G401 (cell line): Measurements from ENCODE around the gene MSL3B. TPM values are rescaled to one million over a fixed set of nuclear protein-coding genes. Genes with fewer than 3 reads are reported as not detected.

ENCODE experiments used
- DNase-seq: peaks from one replicate; pipeline ENCODE4 v3.0.0-alpha.2; 2015; ENCODE audit warnings: low spot score
- in situ Hi-C: cut with HindIII; loops from 2 replicates; pipeline ENCODE4 v1.10.0; 2016; ENCODE audit warnings: low sequenced_read_pairs, mixed read lengths
- total RNA-seq: library from RNA; depleted of rRNA; stranded (reverse); fragments of >200 nt; shearing (Covaris generic); gene quantifications from 2 replicates; pipeline ENCODE4 v1.2.3, GENCODE V29; 2014; rRNA removed

MSL3B gene

DNA sequence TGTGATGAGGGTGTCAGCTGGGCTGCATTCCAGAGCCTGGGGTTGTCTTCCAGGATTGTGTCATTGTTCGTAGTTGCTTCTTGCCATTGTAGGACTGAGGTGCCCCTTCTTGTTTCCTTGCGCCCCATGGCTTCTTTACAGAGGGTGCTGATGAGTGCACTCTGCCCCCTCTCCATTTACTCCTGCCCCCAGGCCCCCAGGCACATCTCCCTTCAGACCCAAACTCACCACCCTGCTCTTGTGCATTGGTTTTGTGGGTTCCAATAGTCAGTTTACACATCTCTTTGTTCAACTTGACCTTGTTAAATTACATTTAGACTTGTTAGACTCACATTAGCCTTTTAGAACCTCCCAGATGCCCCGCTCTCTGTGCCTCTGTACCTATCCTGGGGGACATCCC lies 47.0 kb downstream of the MSL3B start:
- in situ Hi-C loops = no loop called here
- DNase-seq = no peak

DNA sequence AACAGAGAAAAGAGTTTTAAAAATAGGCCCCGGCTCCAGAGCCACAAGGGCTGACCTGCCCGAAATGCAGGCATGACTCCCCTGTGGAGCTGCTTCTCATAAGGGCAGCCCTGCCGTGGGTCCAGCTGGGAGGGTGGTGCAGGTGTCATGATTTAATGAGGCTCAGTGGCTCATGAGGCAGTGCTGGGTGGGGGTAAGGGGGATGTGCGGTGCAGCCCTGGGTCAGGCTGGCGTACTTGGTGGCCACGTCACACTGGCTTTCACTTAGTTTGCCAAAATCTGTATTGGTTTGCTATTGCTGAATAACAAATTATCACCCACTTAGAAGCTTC lies 47.4 kb downstream of the MSL3B start:
- no peak for DNase-seq
- in situ Hi-C loops = no loop called here

DNA sequence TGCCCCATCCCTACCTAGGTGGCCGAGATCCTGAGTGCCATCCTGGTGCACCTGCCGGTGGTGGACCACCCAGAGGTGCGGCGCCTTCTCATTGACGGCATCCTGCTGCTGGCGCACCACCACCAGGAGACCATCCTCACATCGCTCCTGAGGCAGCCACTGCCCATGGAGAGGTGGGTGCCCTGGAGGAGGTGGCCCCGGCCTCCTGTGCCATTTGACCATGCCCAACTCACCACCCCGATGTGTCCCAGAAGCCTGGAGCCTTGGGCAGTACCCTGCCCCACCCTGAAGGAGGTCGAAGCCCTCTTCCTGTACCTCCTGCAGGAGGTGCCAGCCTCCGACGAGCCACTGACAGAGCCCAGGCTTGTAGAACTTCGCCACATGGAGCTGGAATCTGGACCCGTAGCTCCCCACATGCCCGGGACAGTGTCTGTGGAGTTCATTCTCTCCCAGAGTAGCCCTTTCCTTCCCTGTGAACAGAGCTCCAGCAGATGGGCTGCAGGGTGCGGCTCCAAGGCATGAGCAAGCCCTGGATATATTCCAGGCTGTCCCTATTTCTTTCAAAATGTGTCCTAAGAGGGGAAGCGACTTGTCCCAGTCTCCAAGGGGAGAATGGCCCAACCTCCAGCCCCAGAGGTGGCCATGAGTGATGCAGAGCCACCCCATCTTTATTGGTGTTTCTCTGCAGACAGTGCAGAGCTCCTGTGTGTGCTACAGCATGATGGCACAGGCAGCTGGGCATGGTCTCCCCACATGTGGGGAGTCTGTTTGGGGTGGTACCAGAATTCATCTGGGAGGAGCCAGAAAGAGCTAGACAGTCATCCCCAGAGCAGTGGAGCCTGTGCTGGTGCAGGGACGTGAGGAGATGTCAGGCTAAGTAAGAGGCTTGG lies 48.1 kb downstream of the MSL3B start:
- no peak for DNase-seq
- in situ Hi-C loops = no loop called here

DNA sequence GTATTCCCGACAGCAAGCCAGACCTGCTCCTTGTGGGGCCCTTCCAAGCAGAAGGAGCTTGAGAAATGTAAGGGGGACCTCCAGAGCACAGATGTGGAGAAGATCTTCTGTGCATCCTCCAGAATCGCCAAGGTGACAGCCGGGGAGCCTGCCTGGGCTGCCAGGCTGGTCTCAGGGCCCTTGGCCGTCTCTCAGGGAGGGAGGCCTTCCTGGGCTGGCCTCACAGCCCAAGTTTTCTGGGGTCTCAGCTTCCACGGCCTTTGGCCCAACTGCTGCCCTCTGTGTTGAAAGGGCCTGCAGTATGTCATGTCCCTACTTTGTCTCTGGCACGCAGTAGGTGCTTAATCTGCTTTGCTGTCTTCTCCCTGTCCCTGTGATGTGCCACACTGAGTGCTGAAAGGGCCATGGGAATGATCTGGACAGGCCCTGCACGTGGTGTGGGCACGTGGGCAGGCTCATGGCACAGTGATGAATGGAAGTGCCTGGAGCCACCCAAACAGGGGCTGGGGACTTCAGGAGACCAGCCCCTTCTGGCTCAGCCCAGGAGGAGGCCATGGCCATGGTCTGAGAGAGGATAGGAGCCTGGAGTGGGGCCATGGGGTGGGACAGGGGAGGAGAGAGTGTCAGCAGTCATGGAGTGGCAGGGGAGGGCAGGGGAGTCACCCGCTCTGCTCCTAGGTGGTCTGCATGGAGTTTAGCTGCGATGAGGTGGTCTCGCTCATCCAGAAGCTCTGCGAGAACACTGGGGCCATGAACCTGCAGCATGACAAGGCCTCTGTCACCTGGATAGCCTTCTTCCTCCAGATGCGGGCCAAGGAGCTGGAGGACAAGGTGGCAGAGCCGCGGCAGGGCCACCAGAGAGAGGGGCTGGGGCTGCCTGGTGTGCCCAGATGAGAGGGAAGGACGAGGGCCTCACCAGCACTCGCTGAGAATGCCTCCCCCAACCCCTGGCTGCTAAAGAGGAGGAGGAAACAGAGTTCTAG lies 49.3 kb downstream of the MSL3B start:
- no peak for DNase-seq
- in situ Hi-C loops = no loop called here

DNA sequence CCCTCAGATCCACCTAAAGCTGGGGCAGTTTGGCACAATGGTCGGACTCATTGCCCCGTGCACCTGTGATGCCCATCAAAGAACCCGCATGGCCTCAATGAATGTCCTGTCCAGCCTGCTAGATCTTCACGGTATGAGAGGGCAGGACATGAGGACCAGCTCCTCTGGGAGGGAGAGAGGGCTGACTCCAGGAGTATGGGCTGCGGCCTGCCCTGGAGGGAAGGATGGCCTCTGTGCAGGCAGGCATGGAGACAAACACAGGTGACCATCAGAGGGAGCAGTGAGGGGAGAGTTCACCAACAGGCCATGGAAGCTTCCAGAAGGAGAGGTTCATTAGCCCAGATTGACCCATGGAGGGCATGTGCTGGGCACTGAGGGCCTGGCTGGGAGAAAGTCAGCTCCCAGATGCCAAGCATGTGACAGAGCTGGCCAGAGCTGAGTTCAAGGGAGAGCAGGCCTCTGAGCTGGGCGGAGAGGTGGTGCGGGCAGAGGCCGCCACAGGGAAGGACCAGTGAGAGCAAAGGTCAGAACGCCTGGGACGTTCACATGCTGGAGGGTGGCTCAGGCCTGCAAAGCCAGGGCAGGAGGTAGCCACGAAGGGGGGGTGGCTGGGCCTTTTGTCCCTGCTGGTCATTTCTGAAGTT lies 50.1 kb downstream of the MSL3B start:
- no peak for DNase-seq
- in situ Hi-C loops = no loop called here

DNA sequence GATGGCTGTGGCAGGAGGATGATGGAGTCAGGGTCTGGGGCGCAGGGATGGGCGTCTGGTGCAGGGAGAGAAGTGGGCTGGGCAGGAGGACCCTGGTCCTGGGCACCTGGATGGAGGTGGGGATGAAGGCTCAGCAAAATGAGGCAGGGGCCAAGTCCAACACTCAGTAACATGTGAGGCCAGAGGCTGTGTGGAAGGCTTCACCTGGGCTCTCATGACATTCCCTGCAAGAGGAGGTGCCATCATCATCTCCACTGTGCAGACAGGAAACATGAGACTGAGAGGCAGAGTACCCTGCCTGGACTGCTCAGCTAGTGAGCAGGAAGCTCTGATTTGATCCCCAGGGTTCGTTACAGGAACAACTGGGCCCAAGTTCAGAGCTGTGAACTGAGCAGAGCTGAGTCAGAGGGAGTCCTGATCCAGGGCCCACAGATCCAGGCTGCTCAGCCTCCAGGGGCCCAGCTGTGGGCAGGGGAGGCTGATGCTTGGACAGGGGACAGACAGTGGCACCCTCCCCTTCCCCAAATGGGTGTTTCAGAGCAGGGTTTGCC lies 50.8 kb downstream of the MSL3B start:
- DNase-seq = no peak
- in situ Hi-C loops = no loop called here

DNA sequence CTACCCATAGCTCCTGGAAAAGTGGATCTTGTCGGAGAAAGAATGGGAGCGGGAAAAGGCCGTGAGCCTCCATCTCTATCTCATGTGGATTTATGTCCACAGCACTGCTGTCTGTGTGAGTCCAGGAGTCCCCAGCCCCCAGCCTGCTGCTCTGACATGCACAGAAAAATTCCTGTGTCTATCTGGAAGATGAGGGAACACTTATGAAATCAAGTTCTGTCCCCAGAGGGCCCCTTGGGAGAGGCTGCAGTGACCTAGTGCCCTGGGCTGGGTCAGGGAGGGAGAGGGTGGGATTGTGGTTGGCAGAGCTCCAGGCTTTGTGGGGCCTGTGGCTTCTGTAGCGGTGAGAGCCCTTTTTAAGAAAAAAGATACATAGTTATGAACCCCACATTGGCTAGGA lies 51.4 kb downstream of the MSL3B start:
- no peak for DNase-seq
- in situ Hi-C loops = no loop called here

DNA sequence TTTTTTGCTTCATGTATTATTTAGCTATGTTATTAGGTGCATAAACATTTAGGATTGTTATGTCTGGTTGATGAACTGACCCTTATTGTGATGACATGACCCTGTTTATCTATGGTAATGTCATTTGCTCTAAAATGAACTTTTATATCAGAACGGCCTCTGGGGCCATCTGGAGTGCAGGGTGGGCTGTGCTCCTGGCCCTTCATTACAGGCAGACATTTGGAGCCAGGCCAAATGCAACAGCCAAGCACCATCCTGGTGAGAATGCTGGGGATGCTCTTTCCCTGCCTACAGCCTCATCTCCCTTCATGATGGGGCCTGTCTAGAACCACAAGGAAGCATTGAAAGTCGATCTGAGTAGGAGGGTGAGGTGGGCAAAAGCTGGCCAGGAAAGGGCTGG lies 51.9 kb downstream of the MSL3B start:
- DNase-seq = no peak
- in situ Hi-C loops = no loop called here

DNA sequence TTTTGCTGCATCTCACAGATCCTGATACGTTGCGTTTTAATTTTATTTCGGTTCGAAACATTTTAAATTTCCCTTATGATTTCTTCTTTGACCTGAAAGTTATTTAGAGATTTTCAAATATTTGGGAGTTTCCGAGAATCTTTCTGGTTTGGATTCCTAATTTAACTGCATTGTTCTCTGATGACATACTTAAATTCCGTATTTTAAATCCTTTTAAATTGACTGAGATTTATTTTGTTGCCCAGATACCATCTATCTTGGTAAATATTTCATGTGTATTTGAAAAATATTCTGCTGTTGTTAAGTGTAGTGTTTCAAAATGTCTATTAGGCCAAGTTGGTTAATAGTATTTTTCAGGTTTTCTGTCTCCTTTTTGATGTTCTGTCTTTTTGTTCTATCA lies 52.3 kb downstream of the MSL3B start:
- in situ Hi-C loops = no loop called here
- DNase-seq = no peak

Other genes with a start within 250 kb of the MSL3B start
- gene UGT1A10, start 231.9 kb downstream of the MSL3B start, total RNA-seq = not detected in 2 replicates
- gene UGT1A9, start 196.5 kb downstream of the MSL3B start, total RNA-seq = not detected in 2 replicates
- not detected in 2 replicates for gene UGT1A7, start 186.5 kb downstream of the MSL3B start, total RNA-seq
- gene UGT1A6, start 175.5 kb downstream of the MSL3B start, total RNA-seq = not detected in 2 replicates
- not detected in 2 replicates for gene UGT1A5, start 155.5 kb downstream of the MSL3B start, total RNA-seq
- gene UGT1A4, start 149.7 kb downstream of the MSL3B start, total RNA-seq = not detected in 2 replicates
- gene UGT1A3, start 139.3 kb downstream of the MSL3B start, total RNA-seq = not detected in 2 replicates
- gene UGT1A1, start 108.1 kb downstream of the MSL3B start, total RNA-seq = not detected in 2 replicates
- gene MROH2A, start 90.1 kb downstream of the MSL3B start, total RNA-seq = not detected in 2 replicates
- gene HJURP, start 13.9 kb downstream of the MSL3B start, total RNA-seq = 25.0 and 38.5 TPM in 2 replicates
- not detected in 2 replicates for gene TRPM8, start 49.0 kb upstream of the MSL3B start, total RNA-seq
- gene SPP2, start 182.3 kb upstream of the MSL3B start, total RNA-seq = not detected in 2 replicates